HepG2 (cell line): Measurements from ENCODE around the gene MYO1C. TPM values are rescaled to one million over a fixed set of nuclear protein-coding genes. Genes with fewer than 3 reads are reported as not detected.

Source experiments
- ARID5B ChIP-seq: IDR thresholded peaks from 2 replicates; pipeline ENCODE4 v1.4.0; 2020; ENCODE audit warnings: mild to moderate bottlenecking, missing genetic modification reagents
- ATF1 ChIP-seq: IDR thresholded peaks from 2 replicates; pipeline ENCODE4 v1.6.1; 2016; ENCODE audit warnings: mild to moderate bottlenecking, control low read depth
- BORCS8-MEF2B ChIP-seq: sonication (generic); formaldehyde crosslinking; IDR thresholded peaks from 2 replicates; pipeline ENCODE4 v1.8.0; 2022; ENCODE audit warnings: mild to moderate bottlenecking, missing genetic modification reagents
- FOXK2 ChIP-seq: fragments of 450-650 bp; IDR thresholded peaks from 2 replicates; pipeline ENCODE4 v1.6.1; 2016
- GMEB1 ChIP-seq: sonication (generic); formaldehyde crosslinking; IDR thresholded peaks from 2 replicates; pipeline ENCODE4 v1.5.1; 2020; ENCODE audit warnings: missing genetic modification reagents, mild to moderate bottlenecking, borderline replicate concordance
- GTF2F1 ChIP-seq: fragments of 150-350 bp; IDR thresholded peaks from 2 replicates; pipeline ENCODE4 v1.6.1; 2014; ENCODE audit warnings: low read length
- KMT2B ChIP-seq: IDR thresholded peaks from 2 replicates; pipeline ENCODE4 v1.6.1; 2016; ENCODE audit warnings: missing genetic modification reagents, missing compliant biosample characterization
- NFE2L2 ChIP-seq: fragments of 150-350 bp; IDR thresholded peaks from 2 replicates; pipeline ENCODE4 v1.6.1; 2014; ENCODE audit warnings: low read length
- PATZ1 ChIP-seq: sonication (generic); formaldehyde crosslinking; IDR thresholded peaks from 2 replicates; pipeline ENCODE4 v1.4.0; 2020; ENCODE audit warnings: missing genetic modification reagents
- REXO4 ChIP-seq: sonication (generic); formaldehyde crosslinking; IDR thresholded peaks from 2 replicates; pipeline ENCODE4 v1.8.0; 2022; ENCODE audit warnings: missing genetic modification reagents, mild to moderate bottlenecking, borderline replicate concordance
- SMARCE1 ChIP-seq: fragments of 450-650 bp; IDR thresholded peaks from 2 replicates; pipeline ENCODE4 v1.6.1; 2017; ENCODE audit warnings: borderline replicate concordance
- ZBTB25 ChIP-seq: IDR thresholded peaks from 2 replicates; pipeline ENCODE4 v1.6.1; 2018; ENCODE audit warnings: missing genetic modification reagents
- ZBTB46 ChIP-seq: sonication (generic); formaldehyde crosslinking; IDR thresholded peaks from 2 replicates; pipeline ENCODE4 v1.4.0; 2020; ENCODE audit warnings: mild to moderate bottlenecking, missing genetic modification reagents, borderline replicate concordance
- ZFX ChIP-seq: sonication (generic); formaldehyde crosslinking; IDR thresholded peaks from 2 replicates; pipeline ENCODE4 v1.4.0; 2020; ENCODE audit warnings: mild to moderate bottlenecking, low read depth, missing genetic modification reagents, moderate library complexity
- ZNF160 ChIP-seq: sonication (generic); formaldehyde crosslinking; IDR thresholded peaks from 2 replicates; pipeline ENCODE4 v1.8.0; 2022; ENCODE audit warnings: mild to moderate bottlenecking, inconsistent platforms, missing genetic modification reagents
- ZNF660 ChIP-seq: sonication (generic); formaldehyde crosslinking; IDR thresholded peaks from 2 replicates; pipeline ENCODE4 v1.5.1; 2020; ENCODE audit warnings: mild to moderate bottlenecking, low read depth, missing genetic modification reagents, borderline replicate concordance
- ZNF772 ChIP-seq: sonication (generic); formaldehyde crosslinking; IDR thresholded peaks from 2 replicates; pipeline ENCODE4 v1.5.0; 2020; ENCODE audit warnings: mild to moderate bottlenecking, missing genetic modification reagents
- ZNF781 ChIP-seq: sonication (generic); formaldehyde crosslinking; IDR thresholded peaks from 2 replicates; pipeline ENCODE4 v1.5.1; 2020; ENCODE audit warnings: borderline replicate concordance, mild to moderate bottlenecking, missing genetic modification reagents; ENCODE audit errors: not compliant biosample characterization
- ZSCAN25 ChIP-seq: sonication (generic); formaldehyde crosslinking; IDR thresholded peaks from 2 replicates; pipeline ENCODE4 v1.8.0; 2022; ENCODE audit warnings: mild to moderate bottlenecking, missing genetic modification reagents
- polyA plus RNA-seq, 8 experiments: library from polyadenylated mRNA; depleted of rRNA in 3 of 8; stranded (reverse) in 7 of 8; unstranded in 1 of 8; fragments of >200 nt; fragmentation: Illumina TruSeq in 4 of 8; extraction: Trizol in 4 of 8; gene quantifications; 2 replicates each; pipeline versions ENCODE4 v1.2.1 to v1.2.3, GENCODE V29; 2011 to 2016; ENCODE audit warnings: low read depth in 4 of 8, missing spikeins in 1 of 8, mixed read lengths in 1 of 8; ENCODE audit not compliant: insufficient read depth in 1 of 8
- total RNA-seq, 5 experiments: library from RNA; depleted of rRNA; stranded (reverse); fragments of >200 nt; fragmentation: Illumina TruSeq; extraction: Trizol; gene quantifications; 2 replicates each; pipeline ENCODE4 v1.2.3, GENCODE V29; 2016; ENCODE audit warnings: low read depth in 1 of 5

The MYO1C gene
- total and polyA plus RNA-seq, 2 of the 13 experiments (the other 11 are each of a cell fraction or from before 2014, with no cell fraction given) = 22.7 to 40.8 TPM

- TF ChIP-seq REXO4 (CRISPR knock-in tag) = no peak
- TF ChIP-seq ZBTB25 = peak; percentile 83
- TF ChIP-seq ATF1 (CRISPR knock-in tag) = no peak
- peak; percentile 81 for TF ChIP-seq ZFX
- no peak for TF ChIP-seq FOXK2
- no peak for TF ChIP-seq ZBTB46 (CRISPR knock-in tag)
- TF ChIP-seq ARID5B (CRISPR knock-in tag) = no peak
- peak; percentile 25; the same call in 1 of the 2 replicates for TF ChIP-seq GMEB1
- no peak for TF ChIP-seq ZNF660 (CRISPR knock-in tag)
- TF ChIP-seq SMARCE1 = no peak
- TF ChIP-seq ZNF781 (CRISPR knock-in tag) = no peak
- no peak; the same call in 1 of the 2 replicates for TF ChIP-seq PATZ1 (CRISPR knock-in tag)
- TF ChIP-seq ZNF772 (CRISPR knock-in tag) = no peak
- no peak for TF ChIP-seq NFE2L2
- no peak for TF ChIP-seq ZSCAN25 (CRISPR knock-in tag)
- TF ChIP-seq GTF2F1 = no peak
- 0 out of 2 replicates have a peak, but pooled peaks have one; percentile 13 for TF ChIP-seq BORCS8-MEF2B (CRISPR knock-in tag)
- TF ChIP-seq KMT2B (CRISPR knock-in tag) = no peak
- peak; percentile 45; the same call in 1 of the 2 replicates for TF ChIP-seq ZNF160 (CRISPR knock-in tag)
These were observed 4.3 kb downstream of the MYO1C start (continued) for GRCh38 chr17:1487939-1488825.
